H1 (cell line): ENCODE results near the gene SSUH2. TPM values are rescaled to one million over a fixed set of nuclear protein-coding genes. Genes with fewer than 3 reads are reported as not detected.

Experiments used
- CREB1 ChIP-seq: IDR thresholded peaks from 2 replicates; pipeline ENCODE4 v1.6.1; 2012; ENCODE audit warnings: inconsistent platforms
- EGR1 ChIP-seq: IDR thresholded peaks from 2 replicates; pipeline ENCODE4 v1.6.1; 2011; ENCODE audit warnings: low read depth, low read length, borderline replicate concordance
- SIX5 ChIP-seq: IDR thresholded peaks from 2 replicates; pipeline ENCODE4 v1.6.1; 2011; ENCODE audit warnings: mild to moderate bottlenecking, low read depth, low read length
- TAF7 ChIP-seq: optimal IDR thresholded peaks from 2 replicates; pipeline ENCODE3; 2011; ENCODE audit warnings: low read depth, mild to moderate bottlenecking, inconsistent platforms, low read length, moderate library complexity, borderline replicate concordance
- polyA plus RNA-seq, 7 experiments: library from polyadenylated mRNA; depleted of rRNA in 3 of 7; stranded (reverse) in 5 of 7; unstranded in 2 of 7; fragments of >200 nt in 5 of 7; fragments of 200-250 nt in 2 of 7; gene quantifications; 1 replicate in 5 of 7; 2 replicates in 1 of 7; 4 replicates in 1 of 7; pipeline versions ENCODE4 v1.2.1 to v1.2.3, GENCODE V29; 2011 to 2013; ENCODE audit warnings: missing spikeins in 2 of 7, mixed read lengths in 2 of 7
- total RNA-seq: library from RNA; stranded (reverse); fragmentation: NEBNext Ultra II Directional; extraction: Animal tissue kit (Norgen Biotek cat#: 25700); gene quantifications from 2 replicates; pipeline ENCODE4 v1.2.1, GENCODE V29; 2021
- TF ChIP-seq, protein P1 (sequence below): IDR thresholded peaks from 2 replicates; pipeline ENCODE4 v1.6.1; 2011; ENCODE audit warnings: low read depth, mild to moderate bottlenecking, low read length; ENCODE audit not compliant: insufficient read depth

The SSUH2 gene
- total and polyA plus RNA-seq, 2 of the 8 experiments (the other 6 are each of a cell fraction or from before 2014, with no cell fraction given), result 0.62 to 0.69 TPM

DNA sequence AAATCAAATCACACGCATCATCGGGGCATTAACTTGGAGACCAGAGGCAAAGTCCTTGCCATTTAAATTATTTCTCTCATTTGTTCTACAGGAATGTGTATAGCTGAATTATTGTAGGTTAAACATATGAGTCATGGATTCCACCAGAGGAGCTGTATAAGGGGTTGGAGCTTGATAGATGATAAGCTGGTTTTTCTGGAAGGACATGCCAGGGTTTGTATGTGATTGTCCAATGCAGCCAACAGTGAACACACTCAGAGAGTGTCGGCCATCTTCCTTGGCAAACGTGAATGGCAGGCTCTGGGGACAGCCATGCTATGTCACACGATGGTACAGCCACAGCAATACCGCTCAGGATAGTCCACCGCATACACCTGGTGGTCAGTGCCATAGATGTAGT is 25.1 kb downstream of the SSUH2 start (continued):
- TF ChIP-seq, protein P1, sequence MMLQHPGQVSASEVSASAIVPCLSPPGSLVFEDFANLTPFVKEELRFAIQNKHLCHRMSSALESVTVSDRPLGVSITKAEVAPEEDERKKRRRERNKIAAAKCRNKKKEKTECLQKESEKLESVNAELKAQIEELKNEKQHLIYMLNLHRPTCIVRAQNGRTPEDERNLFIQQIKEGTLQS, result no peak
- TF ChIP-seq TAF7 (no peak), CREB1 (no peak), EGR1 (no peak), SIX5 (no peak)
